HG02852 (cell line): ENCODE data around the gene SRPX2.

Source experiments
- ATAC-seq: cut with Tn5 transposase; IDR thresholded peaks from one replicate; pipeline ENCODE4 v1.9.1; 2021; ENCODE audit warnings: mild to moderate bottlenecking, moderate library complexity; ENCODE audit not compliant: unreplicated experiment

The SRPX2 gene, protein sequence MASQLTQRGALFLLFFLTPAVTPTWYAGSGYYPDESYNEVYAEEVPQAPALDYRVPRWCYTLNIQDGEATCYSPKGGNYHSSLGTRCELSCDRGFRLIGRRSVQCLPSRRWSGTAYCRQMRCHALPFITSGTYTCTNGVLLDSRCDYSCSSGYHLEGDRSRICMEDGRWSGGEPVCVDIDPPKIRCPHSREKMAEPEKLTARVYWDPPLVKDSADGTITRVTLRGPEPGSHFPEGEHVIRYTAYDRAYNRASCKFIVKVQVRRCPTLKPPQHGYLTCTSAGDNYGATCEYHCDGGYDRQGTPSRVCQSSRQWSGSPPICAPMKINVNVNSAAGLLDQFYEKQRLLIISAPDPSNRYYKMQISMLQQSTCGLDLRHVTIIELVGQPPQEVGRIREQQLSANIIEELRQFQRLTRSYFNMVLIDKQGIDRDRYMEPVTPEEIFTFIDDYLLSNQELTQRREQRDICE

DNA sequence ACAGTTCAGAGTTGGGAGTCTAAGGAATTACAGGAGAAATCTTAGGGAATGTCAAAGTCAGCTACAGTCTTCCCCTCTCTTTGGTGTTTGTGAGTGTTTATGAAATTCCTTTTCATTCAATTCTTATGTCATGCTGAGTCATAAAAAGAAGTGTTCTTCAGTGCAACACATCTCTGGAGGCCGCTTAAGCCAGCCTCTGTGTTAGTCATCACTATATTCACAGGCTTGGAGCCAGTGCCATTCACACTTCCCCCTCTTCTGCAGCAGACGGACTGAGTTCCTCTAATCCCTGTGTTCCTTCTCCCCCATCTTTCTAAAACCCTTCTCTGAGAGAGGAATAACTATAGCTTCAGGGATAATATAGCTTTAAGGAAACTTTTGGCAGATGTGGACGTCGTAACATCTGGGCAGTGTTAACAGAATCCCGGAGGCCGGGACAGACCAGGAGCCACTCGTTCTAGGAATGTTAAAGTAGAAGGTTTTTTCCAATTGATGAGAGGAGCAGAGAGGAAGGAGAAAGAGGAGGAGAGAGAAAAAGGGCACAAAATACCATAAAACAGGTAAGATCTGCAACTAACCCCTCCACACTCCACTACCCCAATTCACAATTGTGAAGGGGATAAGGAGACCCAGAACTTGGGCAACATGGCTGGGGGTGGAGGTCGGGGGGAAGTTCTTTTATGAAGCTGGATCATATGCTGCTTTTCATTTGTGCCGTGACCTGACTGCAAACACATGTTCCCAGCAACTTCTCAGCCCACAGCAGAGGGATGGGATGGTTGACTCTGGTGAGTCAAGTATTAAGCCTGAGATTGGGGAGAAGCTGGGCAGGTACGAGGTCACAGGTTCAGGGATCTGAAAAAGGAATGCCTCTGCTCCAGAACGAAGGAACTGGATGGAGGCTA is at the start of gene SRPX2:
SRPX2 (plus strand) TSS at position 244 of the 905 bp plus-strand sequence. CDS start 2,124 bp downstream, outside the sequence.
- no peak for ATAC-seq

DNA sequence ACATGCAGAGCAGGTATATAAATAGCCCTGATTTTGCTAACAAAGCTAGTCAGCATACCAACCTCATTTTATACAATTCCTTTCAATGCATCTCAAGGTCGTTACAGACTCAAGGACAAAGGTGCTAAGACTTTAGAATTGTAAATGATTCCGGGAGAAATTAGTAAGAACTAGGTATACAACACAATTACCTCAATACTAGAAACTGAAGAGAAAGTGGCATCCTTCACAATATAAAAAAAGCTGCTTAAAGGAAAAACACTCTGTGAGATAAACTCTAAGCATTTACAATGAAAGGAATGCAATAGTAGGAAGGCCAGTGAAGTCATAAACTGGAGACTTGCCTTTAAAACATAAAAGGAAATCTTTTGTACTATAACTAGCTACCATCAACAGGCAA is 47.4 kb upstream of the SRPX2 start:
- no peak for ATAC-seq

DNA sequence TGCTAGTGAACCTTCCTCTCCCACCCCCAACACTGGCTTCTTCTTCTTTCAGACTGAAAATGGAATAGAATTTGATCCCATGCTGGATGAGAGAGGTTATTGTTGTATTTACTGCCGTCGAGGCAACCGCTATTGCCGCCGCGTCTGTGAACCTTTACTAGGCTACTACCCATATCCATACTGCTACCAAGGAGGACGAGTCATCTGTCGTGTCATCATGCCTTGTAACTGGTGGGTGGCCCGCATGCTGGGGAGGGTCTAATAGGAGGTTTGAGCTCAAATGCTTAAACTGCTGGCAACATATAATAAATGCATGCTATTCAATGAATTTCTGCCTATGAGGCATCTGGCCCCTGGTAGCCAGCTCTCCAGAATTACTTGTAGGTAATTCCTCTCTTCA is 44.5 kb upstream of the SRPX2 start:
- ATAC-seq, result no peak

DNA sequence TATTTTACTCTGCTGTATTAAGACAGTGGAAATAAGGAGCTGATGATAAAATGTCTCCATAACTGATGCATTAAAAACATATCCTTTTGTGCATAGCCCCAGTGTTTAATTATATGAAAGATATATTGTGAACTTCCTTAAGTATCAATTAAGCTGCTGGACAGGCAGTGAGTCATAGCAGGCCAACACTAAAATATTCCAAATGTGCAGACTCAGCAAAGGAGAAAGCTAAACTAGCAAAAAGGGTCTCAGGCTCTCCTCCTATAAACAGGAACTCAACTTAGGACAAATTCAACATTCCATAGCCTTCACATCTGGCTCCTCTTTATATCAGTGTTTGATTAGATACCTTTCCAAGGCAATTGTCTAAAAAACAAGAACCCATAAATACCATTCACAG is 43.7 kb upstream of the SRPX2 start:
- no peak for ATAC-seq

DNA sequence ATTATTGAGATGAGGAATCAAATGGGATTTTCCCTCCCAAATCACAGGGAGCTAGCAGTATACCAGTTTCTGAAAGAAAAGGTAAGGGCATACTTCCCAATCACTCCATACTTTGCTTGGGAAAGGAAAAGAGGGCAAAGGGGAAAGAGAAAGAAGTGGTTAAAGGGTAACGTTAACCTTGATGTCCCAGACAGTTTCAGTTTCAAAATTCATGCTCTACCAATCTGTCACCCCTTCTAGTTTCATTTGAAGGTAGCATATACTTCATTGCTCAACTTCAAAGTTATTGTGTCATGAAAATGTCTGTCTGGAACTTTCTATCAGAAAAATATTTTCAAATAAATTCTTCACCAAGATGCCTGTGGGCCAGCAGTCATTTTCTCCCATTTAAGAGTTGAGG is 43.2 kb upstream of the SRPX2 start:
- ATAC-seq, result no peak

DNA sequence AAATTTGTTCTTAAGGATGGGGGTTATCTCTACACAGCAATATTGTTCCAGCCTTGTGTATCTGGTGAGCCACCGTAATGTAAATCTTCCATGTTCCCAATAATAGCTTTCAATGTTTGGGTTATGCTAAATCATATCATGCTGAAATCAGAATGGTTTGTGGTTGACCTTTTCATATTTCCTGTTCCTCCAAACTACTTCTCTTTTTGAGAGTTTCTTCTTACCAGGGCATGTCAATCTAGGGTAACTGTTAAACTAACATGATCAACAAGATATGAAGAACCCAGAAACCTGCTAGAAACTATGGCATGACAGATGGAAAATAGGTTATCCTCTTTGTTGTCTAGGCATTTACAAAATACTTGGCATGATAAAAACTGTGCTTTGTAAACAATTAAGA is 37.2 kb upstream of the SRPX2 start:
- ATAC-seq, result no peak

DNA sequence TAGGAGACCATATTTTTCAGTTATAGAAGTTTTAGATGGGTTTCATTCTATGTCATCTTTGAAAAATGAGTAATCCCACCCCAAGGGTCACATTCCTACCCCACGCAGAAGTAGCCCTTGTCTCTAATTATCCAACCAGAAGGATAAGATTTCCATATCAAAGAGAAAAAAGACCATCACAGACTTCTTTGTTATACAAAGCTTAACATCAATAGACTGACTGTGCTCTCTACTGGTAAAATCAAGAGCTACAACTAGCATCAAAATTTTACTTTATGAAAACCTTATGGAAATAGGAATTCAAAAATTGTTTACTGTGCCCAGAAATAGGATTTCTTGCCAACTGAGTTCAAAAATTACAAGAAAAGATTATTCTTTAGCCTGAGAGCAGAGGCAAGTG is 34.4 kb upstream of the SRPX2 start:
- no peak for ATAC-seq

DNA sequence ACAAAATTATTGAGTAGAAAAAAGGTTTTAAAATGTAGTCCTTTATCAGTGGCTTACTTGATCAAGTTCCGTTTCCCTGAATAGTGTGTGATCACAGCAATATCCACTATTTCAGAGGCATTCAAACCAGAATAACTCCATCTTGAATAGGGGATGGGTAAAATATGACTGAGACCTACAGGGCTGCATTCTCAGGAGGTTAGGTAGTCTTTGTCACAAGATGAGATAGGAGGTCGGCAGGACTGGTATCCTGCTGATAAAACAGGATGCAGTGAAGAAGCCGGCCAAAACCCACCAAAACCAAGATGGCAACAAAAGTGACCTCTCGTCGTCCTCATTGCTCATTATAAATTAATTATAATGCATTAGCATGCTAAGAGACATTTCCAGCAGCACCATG is 32.0 kb upstream of the SRPX2 start:
- no peak for ATAC-seq

DNA sequence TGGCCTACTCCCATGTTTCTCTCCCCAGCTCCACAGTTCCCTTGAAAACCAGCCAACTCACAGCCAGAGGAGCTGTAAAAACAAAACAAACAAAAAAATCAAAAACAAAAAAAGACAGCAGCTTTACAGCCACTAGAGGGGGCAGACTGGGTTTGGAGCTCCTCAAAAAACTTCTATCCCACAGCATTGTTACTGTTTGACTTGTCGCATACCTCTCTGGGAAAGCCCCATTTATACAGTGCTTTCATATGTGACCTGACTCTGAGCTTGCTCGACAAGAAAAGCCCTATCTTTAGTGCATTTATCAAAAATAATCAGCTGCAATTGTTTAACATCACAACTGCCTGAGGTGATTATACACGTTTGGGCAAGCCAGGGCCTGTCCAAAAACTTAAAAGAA is 29.0 kb upstream of the SRPX2 start:
- ATAC-seq, result peak; percentile 100

DNA sequence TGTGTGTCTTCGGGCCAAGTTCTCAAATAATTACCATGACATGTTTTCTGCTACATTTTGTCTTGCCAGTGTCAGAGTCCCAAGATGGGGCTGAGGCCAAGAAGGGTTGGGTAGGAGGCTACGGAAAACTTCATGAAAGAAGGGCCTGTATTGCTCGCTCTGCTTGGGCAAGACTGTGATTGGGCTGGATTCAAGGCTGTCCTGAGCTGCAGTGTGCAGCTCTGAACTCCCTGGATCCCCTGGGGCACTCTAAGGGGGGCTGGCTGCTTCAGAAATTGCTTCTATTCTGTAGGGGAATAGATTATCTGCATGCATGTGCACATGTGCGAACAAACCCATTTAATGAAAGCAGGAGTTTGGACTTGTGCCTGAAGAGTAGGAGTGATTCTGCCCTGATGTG is 21.0 kb upstream of the SRPX2 start:
- ATAC-seq, result no peak

DNA sequence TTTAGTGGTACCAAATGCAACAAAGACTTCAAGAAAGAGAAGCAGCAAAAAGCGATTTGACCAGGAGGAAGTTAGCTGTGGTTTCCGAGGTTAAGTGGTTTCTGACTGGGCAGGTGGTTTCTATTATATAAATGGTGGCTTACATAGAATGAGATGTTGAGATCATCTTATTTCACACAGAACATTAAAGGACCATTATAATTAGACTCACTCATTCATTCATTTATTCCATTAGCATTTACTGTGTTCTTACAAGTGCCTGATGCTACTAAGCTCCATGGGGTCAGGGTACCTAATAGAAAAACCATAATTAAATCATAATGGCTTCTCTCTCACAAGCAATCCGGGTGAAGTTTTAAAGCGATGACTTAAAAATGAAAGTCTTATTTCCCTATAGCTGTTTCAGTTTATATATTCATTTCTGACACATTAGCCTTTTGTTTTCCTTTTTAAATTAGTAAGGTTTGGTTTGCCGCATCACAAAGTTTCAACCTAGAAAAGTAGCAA is 18.0 kb upstream of the SRPX2 start:
- peak; percentile 95 for ATAC-seq

DNA sequence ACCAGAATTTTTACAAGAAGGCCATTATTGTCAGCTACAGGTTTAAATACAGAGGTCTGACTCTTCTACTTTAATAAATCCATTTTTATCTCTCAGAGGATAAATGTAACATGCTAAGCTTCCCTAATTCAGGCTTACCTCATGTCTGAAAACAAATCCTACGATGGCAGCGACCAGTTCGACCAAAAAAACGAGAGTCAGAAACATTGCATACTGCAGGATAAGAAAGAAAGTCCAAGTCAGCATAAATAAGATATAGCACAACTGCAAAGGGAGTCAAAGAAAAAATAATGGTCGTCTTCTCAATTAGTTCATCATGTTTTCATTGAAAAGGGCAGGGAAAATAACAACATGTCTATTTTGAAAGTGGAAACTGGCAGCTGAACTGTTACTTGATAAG is 9.0 kb upstream of the SRPX2 start:
- ATAC-seq, result no peak

DNA sequence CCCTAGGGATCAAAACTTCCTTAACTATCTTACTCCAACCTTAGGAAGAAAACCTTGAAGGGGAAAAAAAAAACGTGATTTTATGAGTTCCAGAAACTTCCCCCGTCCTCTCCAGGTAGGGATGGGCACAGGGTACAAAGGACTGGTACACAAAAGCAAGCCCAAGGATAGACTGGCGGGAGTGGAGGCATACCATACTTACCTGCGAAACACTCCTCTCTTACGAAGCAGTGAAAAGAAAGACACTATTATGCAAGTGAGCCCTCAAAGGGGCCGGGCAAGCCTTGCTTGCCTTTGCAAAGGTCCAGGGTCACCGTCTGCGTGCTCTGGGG is 8.0 kb upstream of the SRPX2 start:
- no peak for ATAC-seq

DNA sequence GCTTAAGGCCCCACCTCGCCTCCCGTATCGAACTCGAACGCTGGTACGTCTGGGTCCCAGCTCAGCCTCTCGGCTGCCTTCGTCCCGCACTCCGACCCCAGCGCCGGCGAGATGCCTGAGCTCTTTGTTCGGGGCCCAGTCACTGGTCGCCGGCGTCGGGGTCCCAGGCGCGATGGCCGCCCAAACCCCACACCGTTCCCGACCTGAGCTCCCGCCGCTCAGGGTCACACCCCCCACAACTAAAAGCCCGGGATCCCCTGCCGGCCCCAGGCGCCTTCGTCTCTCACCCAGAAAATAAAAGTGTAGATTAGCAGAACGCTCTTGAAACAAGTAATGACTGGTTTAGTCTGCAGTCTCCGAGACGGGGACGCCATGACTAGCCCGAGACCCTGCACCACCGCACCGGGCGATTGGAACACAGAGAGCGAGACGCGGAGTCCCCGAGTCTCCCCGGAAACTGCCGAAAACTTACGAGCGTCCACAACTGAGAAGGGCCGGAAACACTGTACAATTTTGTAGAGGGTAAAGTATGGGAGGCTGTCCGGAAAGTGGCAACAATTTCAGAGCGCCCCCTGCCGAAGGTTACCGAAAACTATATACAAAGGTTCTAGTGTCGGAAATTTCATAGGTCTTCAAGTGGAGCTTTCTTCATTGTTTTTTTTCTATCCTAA is 7.5 kb upstream of the SRPX2 start, which contains the start of gene TSPAN6:
TSPAN6 (minus strand) TSS at position 486 of the 671 bp plus-strand sequence; CDS start at position 374, 112 bp downstream.
- peak; percentile 97 for ATAC-seq

DNA sequence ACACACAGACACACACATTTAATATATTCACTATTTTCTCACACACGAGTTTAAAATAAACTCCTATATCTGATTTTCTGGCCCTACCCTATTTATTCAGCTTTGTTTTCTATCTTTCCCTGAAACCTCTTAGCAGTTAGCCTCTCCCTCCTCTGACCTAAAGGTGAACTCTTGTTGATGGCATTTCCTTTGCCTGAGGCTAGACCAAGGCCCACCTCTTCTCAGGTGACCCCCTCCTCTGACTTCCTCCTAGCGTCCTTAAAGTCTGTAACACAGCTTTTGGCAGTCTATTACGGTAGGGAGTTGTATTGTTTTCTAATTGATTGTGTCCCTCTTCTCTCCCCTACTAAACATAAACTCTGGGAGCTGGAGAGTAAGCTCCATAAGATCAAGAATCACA is 1.7 kb upstream of the SRPX2 start:
- no peak for ATAC-seq

DNA sequence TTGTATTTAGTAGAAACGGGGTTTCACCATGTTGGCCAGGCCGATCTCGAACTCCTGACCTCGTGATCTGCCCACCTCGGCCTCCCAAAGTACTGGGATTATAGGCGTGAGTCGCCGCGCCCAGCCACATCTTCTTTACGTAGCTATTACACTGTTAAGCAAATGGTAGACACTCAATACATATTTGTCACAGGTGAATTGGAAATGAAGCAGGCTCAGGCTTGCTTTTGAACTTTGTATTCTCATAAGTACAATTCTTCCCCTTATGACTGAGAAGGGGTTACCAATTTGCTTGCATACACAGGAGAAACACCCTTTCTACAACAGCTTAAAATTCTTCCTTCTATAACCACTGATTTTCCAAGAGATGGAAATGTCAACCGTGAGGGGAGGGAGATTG is 787 bp upstream of the SRPX2 start:
- no peak for ATAC-seq

DNA sequence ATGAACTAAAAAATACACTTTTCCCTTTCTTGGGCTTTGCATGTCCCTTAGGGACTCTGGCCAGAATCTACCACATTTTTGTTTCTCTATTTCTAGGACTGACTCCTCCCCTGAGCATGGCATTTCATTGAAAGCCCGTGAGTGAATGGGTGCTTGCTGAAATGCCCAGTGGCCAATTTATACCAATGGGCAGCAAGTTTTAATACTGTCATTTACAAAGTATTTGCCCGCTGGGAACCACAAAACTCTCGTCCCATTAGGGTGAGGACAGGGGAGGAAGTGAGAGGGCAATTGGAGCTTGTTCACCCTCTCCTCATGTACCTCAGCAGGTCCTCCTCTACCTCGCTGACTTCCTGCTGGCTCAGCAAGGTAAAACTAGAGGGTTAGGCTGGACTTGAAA is 1.1 kb downstream of the SRPX2 start:
- ATAC-seq, result no peak

DNA sequence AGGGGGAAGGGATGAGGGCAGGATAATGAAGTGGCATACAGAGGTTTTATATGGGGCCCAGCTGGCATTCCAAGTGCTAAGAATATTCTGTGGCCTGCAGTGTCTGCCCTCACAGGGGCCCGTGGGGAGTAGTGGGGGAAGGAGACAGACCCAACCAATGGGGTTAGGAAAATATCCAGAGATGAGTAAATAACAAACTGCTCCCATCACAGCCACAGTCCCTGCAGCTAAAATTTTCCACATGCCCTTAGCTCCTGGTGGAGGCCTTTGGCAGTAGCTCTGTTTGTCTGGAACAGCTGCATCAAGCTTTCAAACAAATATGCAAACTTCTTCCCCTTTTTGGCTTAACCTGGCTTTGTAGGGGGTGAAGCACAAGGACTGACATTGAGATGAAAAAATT is 3.1 kb downstream of the SRPX2 start:
- no peak for ATAC-seq

DNA sequence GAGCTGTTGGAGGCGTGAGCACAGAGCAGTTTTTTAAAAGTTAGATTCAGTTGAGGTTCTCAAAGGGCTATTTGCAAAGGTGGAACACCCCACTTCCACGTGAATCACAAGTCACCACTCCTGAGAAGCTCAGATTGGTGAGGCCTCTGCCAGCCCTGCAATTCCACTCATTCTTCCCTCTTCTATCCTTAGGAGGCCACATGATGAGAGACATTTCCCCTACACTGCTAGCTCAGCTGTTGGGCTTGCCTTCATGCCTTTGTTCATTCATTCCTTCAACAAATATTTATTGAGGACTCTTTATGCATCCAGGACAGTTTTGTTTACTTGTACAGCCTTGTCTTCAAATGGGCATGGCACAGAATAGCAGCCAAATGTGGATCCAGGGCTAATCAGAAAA is 3.7 kb downstream of the SRPX2 start:
- ATAC-seq, result no peak

DNA sequence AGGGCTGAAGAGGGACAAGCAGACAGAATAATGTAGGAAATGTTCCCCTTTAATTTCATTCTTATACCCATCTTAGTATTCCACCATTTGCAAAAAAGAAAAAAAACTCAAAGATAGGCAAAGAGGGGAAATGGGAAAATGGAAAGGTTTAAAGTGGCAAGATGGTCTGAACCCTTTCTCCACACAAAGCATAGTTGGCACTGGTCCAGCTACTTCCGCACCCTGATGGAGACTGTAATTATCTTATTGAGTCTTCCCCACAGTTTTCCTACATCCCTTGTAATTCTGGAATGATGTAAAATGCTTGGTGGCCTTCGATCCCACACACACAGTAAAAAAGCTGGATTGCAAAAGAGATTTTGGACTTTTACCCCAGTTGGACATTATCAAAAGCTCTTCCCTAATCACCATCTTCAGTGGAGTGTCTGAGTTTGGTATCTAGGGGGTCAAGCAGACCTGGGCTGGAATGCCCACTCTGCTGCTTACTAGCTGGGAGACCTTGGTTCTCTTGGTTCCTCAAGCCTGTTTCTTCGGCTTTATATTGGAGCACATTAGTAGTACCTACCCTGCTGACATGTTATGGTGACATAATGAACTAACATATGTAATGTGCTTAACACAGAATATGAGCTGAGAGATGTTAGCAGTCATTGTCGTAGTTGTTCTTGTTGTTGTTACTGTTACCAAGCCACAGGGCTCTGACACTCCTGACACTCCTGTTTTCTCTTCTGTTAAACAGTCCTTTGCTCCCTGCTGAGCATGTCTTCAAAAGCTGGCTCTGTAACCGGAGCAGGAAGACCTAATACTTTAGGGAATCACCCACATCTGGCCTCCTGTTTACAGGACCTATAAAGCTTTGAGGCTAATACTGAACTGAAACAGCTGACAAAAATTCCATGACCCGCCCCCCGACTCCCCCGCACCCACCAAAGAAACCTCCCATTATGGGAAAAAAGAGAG is 4.7 kb downstream of the SRPX2 start:
- no peak for ATAC-seq
